ENCODE results near the gene SPAG7.

The SPAG7 gene

GRCh38 chr17:4949321-4950074 is 18.1 kb downstream of the SPAG7 start:
- peak; percentile 71 for DNase-seq

DNA sequence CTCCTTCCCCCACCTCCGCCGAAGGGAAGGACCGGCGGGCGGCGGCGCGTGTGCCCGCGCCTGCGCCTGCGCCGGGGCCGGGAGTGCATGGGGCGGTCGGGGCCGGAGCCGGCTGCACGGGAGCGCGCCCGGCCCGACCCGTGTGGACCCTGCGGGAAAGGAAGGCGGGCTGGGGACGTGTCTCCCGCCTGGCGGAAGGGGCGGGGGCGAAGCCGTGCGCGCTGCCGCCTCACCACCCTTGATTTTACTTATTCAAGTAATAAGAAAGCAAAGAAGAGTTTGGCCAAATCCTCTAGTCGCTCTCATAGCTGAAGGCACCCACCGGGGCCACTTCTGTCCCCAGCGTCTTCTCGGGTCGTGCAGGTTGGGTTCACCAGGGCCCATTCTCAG is 18.7 kb downstream of the SPAG7 start:
- DNase-seq, result peak; percentile 72

GRCh38 chr17:4948166-4948930 is 19.3 kb downstream of the SPAG7 start, which contains the start of gene PFN1:
Gene PFN1 (minus strand): TSS chr17:4948530. CDS start chr17:4948394, 136 bp downstream.
- peak; percentile 87 for DNase-seq

DNA sequence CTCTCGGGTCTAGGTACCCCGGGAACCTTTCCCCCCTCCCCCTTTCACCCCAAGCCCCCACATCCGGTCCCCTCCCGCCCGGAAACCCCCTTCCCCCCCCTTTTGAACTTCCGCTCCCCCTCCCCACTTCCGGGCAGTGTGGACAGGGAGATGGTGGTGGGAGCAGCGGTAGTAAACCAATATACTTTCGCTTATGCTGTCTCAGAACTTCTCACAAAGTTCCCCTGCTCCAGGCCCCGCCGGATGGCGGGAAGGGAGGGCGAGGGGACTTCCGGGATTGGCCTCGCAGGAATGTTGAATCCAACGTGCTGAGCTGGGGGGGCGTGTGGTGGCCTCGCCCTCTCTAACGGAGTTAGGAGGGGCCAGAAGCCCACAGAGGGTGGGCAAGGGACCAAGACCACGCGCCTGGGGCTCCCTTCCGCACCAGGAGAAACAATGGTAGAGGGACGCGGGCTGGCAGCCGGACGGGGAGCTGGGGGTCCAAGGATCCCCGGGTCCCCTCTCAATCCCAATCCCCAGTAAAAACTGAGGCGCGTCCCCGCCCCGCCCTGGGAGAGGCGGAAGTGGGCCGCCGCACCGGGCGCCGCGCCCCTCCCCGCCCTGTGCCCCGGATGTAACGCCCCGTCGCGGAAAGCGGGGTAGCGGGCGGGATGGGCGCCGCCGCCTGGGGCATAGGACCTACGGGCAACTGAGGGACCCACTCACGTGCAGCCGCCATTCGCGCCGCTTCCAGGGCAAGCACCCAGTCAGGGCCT is 20.0 kb downstream of the SPAG7 start:
- DNase-seq, result peak; percentile 69

GRCh38 chr17:4947010-4947410 is 20.6 kb downstream of the SPAG7 start:
- DNase-seq, result no peak

- no peak for DNase-seq
Measured at GRCh38 chr17:4946312-4946976, 21.2 kb downstream of the SPAG7 start.

GRCh38 chr17:4945944-4946280 is 21.7 kb downstream of the SPAG7 start:
- DNase-seq, result no peak

- DNase-seq, result peak; percentile 78
Measured at GRCh38 chr17:4945176-4945943, 22.3 kb downstream of the SPAG7 start.

GRCh38 chr17:4944554-4945175 is 23.0 kb downstream of the SPAG7 start:
- DNase-seq, result peak; percentile 39

- no peak for DNase-seq
Measured at GRCh38 chr17:4944163-4944553, 23.5 kb downstream of the SPAG7 start.

- DNase-seq, result no peak
Measured at GRCh38 chr17:4942760-4943508, 24.7 kb downstream of the SPAG7 start.

GRCh38 chr17:4941319-4941610 is 26.4 kb downstream of the SPAG7 start:
- no peak for DNase-seq

- no peak for DNase-seq
Measured at GRCh38 chr17:4940555-4941318, 26.9 kb downstream of the SPAG7 start.

- peak; percentile 87 for DNase-seq
Measured at GRCh38 chr17:4939796-4940554, 27.6 kb downstream of the SPAG7 start, which contains the start of the genes RNF167 and SLC25A11. Gene RNF167 (plus strand): TSS chr17:4940268. CDS start chr17:4940910, 642 bp downstream. Gene SLC25A11 (minus strand): TSS chr17:4940046. CDS start chr17:4939910, 136 bp downstream.

- peak; percentile 32 for DNase-seq
Measured at GRCh38 chr17:4939546-4939795, 28.1 kb downstream of the SPAG7 start.

DNA sequence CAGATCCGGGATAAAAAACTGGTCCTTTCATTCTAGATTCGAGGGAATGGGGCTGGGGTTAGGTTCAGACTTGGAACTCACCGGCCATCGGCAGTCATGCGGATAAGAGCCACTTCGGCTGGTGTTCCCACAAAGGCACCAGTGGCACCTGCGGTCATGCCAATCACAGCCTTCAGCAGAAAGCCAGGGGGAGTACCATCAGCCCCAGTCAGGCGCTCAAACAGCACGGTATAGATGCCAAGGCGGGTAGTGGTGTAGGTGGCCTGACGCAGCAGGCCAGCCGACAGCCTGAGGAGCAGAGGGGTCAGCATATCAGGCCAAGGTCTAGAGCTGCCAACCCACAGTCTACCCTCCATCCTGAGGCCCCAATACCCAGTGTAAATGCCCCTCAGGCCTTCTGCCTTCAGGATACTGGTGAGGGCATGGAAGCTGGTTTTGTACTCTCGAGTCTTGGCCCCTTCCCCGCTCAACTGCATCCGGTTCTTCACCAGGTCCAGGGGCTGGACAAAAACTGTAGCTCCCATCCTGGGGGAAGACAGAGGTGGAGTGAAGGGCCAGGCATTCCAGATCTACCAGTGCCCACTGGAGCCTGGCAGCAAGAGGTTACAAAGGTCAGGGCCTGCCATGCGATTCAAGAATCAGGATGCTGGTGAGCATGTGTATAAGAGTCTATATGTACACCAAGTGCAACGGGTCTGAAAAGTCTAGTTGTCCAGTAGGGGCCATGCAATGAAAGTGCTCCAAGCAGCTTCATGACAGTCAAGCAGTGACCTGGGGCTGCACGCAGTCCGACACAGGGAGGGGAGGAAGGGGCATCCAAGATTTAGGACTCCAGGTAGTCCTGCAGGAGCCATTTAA is 28.7 kb downstream of the SPAG7 start:
- DNase-seq, result no peak

DNA sequence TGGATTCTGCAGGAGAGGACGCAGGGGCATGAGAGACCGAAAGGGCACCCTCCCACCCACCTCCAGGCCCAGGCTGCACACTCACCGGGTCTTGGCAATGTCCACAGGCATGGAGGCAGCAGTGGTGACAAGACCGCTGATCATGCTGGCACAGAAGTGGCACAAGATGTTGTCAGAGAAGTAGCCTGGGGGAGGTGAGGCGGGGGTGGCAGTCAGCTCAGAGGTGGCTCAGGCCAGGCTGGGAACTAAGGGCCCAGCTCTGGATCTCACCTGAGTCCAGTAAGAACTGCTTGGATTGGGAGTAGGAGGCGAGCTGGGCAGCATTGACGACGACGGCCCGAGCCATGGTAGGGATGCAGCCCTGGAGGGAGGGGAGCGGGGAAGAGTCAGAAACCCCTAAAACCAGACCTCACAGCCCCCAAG is 29.5 kb downstream of the SPAG7 start:
- no peak for DNase-seq

DNA sequence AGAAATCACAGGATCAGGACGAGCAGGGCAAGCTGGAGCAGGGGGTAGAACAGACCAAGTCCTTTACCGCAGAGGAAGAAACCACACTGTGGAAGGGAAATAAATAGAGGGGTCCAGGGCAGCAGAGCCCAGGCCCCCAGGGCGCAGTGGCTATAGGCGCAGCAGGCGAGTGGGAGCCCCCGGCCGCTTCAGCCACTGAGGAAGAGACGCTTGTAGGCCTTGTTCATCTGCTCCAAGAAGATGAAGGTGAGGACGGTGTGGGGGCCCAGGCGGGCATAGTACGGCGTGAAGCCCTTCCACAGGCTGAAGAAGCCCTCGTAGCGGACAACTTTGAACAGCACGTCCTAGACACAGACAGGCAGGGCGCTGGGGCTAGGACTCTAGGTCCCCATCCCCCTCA is 30.1 kb downstream of the SPAG7 start:
- DNase-seq, result no peak

- DNase-seq, result no peak
Measured at GRCh38 chr17:4936436-4936835, 31.2 kb downstream of the SPAG7 start.

All from stimulated activated CD4-positive, alpha-beta T cell treated with anti-CD3 and anti-CD28 coated beads, Interleukin-12 subunit alpha, Interleukin-12 subunit beta, amount 100 ng/mL, for 4 hours (primary cell).